K562 (cell line): ENCODE data around the gene MTG2.

Experiments
- DPF2 ChIP-seq: fragments of 450-650 bp; IDR thresholded peaks from 2 replicates; pipeline ENCODE4 v1.6.1; 2016
- EP300 ChIP-seq: IDR thresholded peaks from 2 replicates; pipeline ENCODE4 v1.6.1; 2012; ENCODE audit warnings: low read length, improper control_type of control experiment
- FOXA1 ChIP-seq: fragments of 450-650 bp; IDR thresholded peaks from 2 replicates; pipeline ENCODE4 v1.6.1; 2016; ENCODE audit warnings: mild to moderate bottlenecking, borderline replicate concordance
- FOXA3 ChIP-seq, 2 experiments: fragments of 450-650 bp in 1 of 2; sonication (generic) in 1 of 2; formaldehyde crosslinking; IDR thresholded peaks in 1 of 2; conservative IDR thresholded peaks in 1 of 2; 2 replicates each; pipeline versions ENCODE4 v1.4.0 to v1.8.0; 2020 to 2022; ENCODE audit warnings: mild to moderate bottlenecking in 2 of 2, missing genetic modification reagents in 1 of 2
- NR2C2 ChIP-seq, 2 experiments: fragments of 200-800 bp in 1 of 2; sonication (Bioruptor generic) in 1 of 2; sonication (generic) in 1 of 2; formaldehyde crosslinking in 1 of 2; IDR thresholded peaks; 2 replicates each; pipeline versions ENCODE4 v1.6.1 to v1.8.0; 2016 to 2022; ENCODE audit warnings: mild to moderate bottlenecking in 1 of 2, missing compliant biosample characterization in 1 of 2, missing genetic modification characterization in 1 of 2, missing genetic modification reagents in 1 of 2
- SIN3B ChIP-seq: fragments of 450-650 bp; IDR thresholded peaks from 2 replicates; pipeline ENCODE4 v1.6.1; 2017; ENCODE audit warnings: low read depth, mild to moderate bottlenecking, moderate library complexity
- SMARCA5 ChIP-seq: fragments of 450-650 bp; IDR thresholded peaks from 2 replicates; pipeline ENCODE4 v1.6.1; 2016
- ZKSCAN3 ChIP-seq: fragments of 250-450 bp; sonication (Bioruptor Pico); IDR thresholded peaks from 2 replicates; pipeline ENCODE4 v1.4.0; 2020
- ZNF24 ChIP-seq: fragments of 450-650 bp; IDR thresholded peaks from 2 replicates; pipeline ENCODE4 v1.6.1; 2016
- ZNF431 ChIP-seq: sonication (generic); formaldehyde crosslinking; IDR thresholded peaks from 2 replicates; pipeline ENCODE4 v1.8.0; 2022; ENCODE audit warnings: mild to moderate bottlenecking, missing genetic modification reagents
- TF ChIP-seq, protein P1 (sequence below), 3 experiments: IDR thresholded peaks in 2 of 3; conservative IDR thresholded peaks in 1 of 3; 2 replicates each; pipeline ENCODE4 v1.5.1; 2011 to 2012; ENCODE audit warnings: low read length in 3 of 3, mild to moderate bottlenecking in 3 of 3, control low read depth in 2 of 3, improper control_type of control experiment in 1 of 3, inconsistent platforms in 1 of 3, low read depth in 1 of 3, mixed read lengths in 1 of 3, moderate library complexity in 1 of 3; ENCODE audit not compliant: insufficient read depth in 2 of 3
- TF ChIP-seq, protein P2 (sequence below), 2 experiments: fragments of 450-650 bp; formaldehyde crosslinking in 1 of 2; IDR thresholded peaks; 2 replicates each; pipeline versions ENCODE4 v1.4.0 to v1.6.1; 2014 to 2020; ENCODE audit warnings: mild to moderate bottlenecking in 2 of 2, borderline replicate concordance in 1 of 2, low read depth in 1 of 2

DNA sequence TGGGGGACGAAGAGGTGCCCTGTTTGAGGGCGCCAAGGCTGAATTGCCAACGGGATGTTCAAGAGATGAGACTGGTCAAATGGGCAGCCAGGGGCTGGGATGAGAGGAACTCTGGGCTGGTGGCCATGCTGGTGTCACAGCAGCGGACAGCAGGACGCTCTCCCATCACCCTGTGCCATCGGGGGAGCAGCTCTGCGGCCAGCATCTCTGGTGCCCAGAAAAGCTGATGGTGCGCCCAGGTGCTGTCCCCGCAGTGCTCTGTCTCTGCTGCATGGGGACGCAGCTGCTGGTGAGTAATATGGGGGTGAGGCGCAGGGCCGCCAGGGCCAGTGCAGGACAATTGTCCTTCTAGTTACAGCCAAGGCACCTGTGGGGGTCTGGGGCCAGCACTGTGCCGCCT, 42.2 kb downstream of the MTG2 start:
- TF ChIP-seq FOXA3 (CRISPR knock-in tag; conservative IDR thresholded peaks at IDR 0.05 in 1 of 2, IDR thresholded peaks at IDR 0.05 in 1 of 2) (no peak), ZKSCAN3 (CRISPR knock-in tag) (no peak), ZNF24 (no peak), SIN3B (no peak), FOXA1 (no peak), NR2C2 (CRISPR knock-in tag; IDR thresholded peaks at IDR 0.05) (no peak), NR2C2 (tag; IDR thresholded peaks at IDR 0.05) (no peak), EP300 (no peak), DPF2 (no peak), SMARCA5 (no peak), ZNF431 (CRISPR knock-in tag) (no peak)
- TF ChIP-seq, protein P1, sequence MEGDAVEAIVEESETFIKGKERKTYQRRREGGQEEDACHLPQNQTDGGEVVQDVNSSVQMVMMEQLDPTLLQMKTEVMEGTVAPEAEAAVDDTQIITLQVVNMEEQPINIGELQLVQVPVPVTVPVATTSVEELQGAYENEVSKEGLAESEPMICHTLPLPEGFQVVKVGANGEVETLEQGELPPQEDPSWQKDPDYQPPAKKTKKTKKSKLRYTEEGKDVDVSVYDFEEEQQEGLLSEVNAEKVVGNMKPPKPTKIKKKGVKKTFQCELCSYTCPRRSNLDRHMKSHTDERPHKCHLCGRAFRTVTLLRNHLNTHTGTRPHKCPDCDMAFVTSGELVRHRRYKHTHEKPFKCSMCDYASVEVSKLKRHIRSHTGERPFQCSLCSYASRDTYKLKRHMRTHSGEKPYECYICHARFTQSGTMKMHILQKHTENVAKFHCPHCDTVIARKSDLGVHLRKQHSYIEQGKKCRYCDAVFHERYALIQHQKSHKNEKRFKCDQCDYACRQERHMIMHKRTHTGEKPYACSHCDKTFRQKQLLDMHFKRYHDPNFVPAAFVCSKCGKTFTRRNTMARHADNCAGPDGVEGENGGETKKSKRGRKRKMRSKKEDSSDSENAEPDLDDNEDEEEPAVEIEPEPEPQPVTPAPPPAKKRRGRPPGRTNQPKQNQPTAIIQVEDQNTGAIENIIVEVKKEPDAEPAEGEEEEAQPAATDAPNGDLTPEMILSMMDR (IDR thresholded peaks at IDR 0.05 in 2 of 3, conservative IDR thresholded peaks at IDR 0.05 in 1 of 3; ENCODE audit: insufficient read depth in 2 of 3, low read depth in 1 of 3, low read length in 3 of 3), result no peak
- TF ChIP-seq, protein P2, sequence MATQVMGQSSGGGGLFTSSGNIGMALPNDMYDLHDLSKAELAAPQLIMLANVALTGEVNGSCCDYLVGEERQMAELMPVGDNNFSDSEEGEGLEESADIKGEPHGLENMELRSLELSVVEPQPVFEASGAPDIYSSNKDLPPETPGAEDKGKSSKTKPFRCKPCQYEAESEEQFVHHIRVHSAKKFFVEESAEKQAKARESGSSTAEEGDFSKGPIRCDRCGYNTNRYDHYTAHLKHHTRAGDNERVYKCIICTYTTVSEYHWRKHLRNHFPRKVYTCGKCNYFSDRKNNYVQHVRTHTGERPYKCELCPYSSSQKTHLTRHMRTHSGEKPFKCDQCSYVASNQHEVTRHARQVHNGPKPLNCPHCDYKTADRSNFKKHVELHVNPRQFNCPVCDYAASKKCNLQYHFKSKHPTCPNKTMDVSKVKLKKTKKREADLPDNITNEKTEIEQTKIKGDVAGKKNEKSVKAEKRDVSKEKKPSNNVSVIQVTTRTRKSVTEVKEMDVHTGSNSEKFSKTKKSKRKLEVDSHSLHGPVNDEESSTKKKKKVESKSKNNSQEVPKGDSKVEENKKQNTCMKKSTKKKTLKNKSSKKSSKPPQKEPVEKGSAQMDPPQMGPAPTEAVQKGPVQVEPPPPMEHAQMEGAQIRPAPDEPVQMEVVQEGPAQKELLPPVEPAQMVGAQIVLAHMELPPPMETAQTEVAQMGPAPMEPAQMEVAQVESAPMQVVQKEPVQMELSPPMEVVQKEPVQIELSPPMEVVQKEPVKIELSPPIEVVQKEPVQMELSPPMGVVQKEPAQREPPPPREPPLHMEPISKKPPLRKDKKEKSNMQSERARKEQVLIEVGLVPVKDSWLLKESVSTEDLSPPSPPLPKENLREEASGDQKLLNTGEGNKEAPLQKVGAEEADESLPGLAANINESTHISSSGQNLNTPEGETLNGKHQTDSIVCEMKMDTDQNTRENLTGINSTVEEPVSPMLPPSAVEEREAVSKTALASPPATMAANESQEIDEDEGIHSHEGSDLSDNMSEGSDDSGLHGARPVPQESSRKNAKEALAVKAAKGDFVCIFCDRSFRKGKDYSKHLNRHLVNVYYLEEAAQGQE (IDR thresholded peaks at IDR 0.05; ENCODE audit: borderline replicate concordance), result no peak
- TF ChIP-seq, protein P2 (CRISPR knock-in tag; IDR thresholded peaks at IDR 0.05; ENCODE audit: low read depth), result no peak
